B cell (primary cell): ENCODE data around the gene HS6ST2. TPM values are rescaled to one million over a fixed set of nuclear protein-coding genes. Genes with fewer than 3 reads are reported as not detected.

Source experiments
- ATAC-seq: fragments of 200-7000 bp; cut with Tn5 transposase; one replicate; pipeline ENCODE4 v1.10.0; 2021; ENCODE audit warnings: low read depth, mild to moderate bottlenecking, moderate number of reproducible peaks, moderate library complexity
- CTCF ChIA-PET: fragments of 350-600 bp; sonication (Branson Sonifier 250); formaldehyde crosslinking; loops from one replicate; lab custom pipeline; 2021; ENCODE audit warnings: antibody characterized with exemption, inconsistent platforms; lab: Charles Lee
- POLR2A ChIA-PET: fragments of 350-600 bp; sonication (Branson Sonifier 250); formaldehyde crosslinking; loops from one replicate; lab custom pipeline; 2021; ENCODE audit warnings: antibody characterized with exemption; lab: Charles Lee
- DNase-seq: peaks from one replicate; pipeline ENCODE4 v3.0.0; 2013
- H2AFZ ChIP-seq: 2 replicates; pipeline ENCODE4 v1.6.1; 2012; ENCODE audit warnings: mild to moderate bottlenecking, low read depth, low read length; ENCODE audit not compliant: insufficient read depth, poor library complexity, severe bottlenecking
- H3K27ac ChIP-seq, 2 donors: 1 replicate in 1 of 2; 2 replicates in 1 of 2; pipeline ENCODE4 v1.5.1; 2012 to 2013; ENCODE audit warnings: low read length in 2 of 2, mild to moderate bottlenecking in 2 of 2, moderate library complexity in 1 of 2
- H3K27me3 ChIP-seq, 4 experiments: fragments of 200-600 bp in 1 of 4; sonication (generic) in 1 of 4; replicated peaks in 1 of 4; 1 replicate in 2 of 4; 2 replicates in 2 of 4; pipeline versions ENCODE4 v1.6.1 to v1.7.0; 2013 to 2016; ENCODE audit warnings: low read length in 3 of 4, mild to moderate bottlenecking in 2 of 4, mixed read lengths in 1 of 4, moderate library complexity in 1 of 4; ENCODE audit not compliant: insufficient read depth in 4 of 4, control insufficient read depth in 3 of 4; ENCODE audit errors: control extremely low read depth in 1 of 4
- H3K36me3 ChIP-seq, 2 experiments: replicated peaks in 1 of 2; 1 replicate in 1 of 2; 2 replicates in 1 of 2; pipeline versions ENCODE4 v1.6.1 to v1.7.1; 2013; ENCODE audit warnings: low read length in 1 of 2; ENCODE audit not compliant: insufficient read depth in 2 of 2, control insufficient read depth in 1 of 2; ENCODE audit errors: control extremely low read depth in 1 of 2, extremely low read depth in 1 of 2
- H3K4me1 ChIP-seq, 2 donors: fragments of 200-600 bp in 1 of 2; sonication (generic) in 1 of 2; 1 replicate in 1 of 2; 2 replicates in 1 of 2; pipeline versions ENCODE4 v1.5.1 to v1.6.1; 2013 to 2017; ENCODE audit warnings: low read length in 2 of 2; ENCODE audit not compliant: control insufficient read depth in 2 of 2, insufficient read depth in 2 of 2
- H3K4me2 ChIP-seq: replicated peaks from 2 replicates; pipeline ENCODE3; 2012; ENCODE audit warnings: mild to moderate bottlenecking, low read depth, low read length; ENCODE audit not compliant: poor library complexity, severe bottlenecking
- H3K4me3 ChIP-seq, 5 experiments: fragments of 200-600 bp in 1 of 5; sonication (generic) in 1 of 5; 1 replicate in 3 of 5; 2 replicates in 2 of 5; pipeline versions ENCODE4 v1.5.1 to v1.7.0; 2011 to 2016; ENCODE audit warnings: low read length in 4 of 5, mild to moderate bottlenecking in 4 of 5, low read depth in 2 of 5, control low read depth in 1 of 5, moderate library complexity in 1 of 5; ENCODE audit not compliant: insufficient read depth in 1 of 5; ENCODE audit errors: control extremely low read depth in 1 of 5, extremely low read depth in 1 of 5
- H3K79me2 ChIP-seq: fragments of 200-600 bp; sonication (generic); one replicate; pipeline ENCODE4 v1.6.0; 2016; ENCODE audit warnings: low read length; ENCODE audit not compliant: control insufficient read depth, insufficient read depth
- H3K9ac ChIP-seq: fragments of 200-600 bp; sonication (generic); 2 replicates; pipeline ENCODE4 v1.6.1; 2017; ENCODE audit warnings: mild to moderate bottlenecking, low read length, moderate library complexity
- H3K9me3 ChIP-seq, 3 donors: one replicate each; pipeline versions ENCODE4 v1.6.1 to v1.7.1; 2013; ENCODE audit warnings: low read length in 2 of 3; ENCODE audit not compliant: control insufficient read depth in 2 of 3, insufficient read depth in 1 of 3; ENCODE audit errors: control extremely low read depth in 1 of 3
- H4K20me1 ChIP-seq: 2 replicates; pipeline ENCODE4 v1.6.0; 2012; ENCODE audit warnings: mild to moderate bottlenecking, low read length; ENCODE audit not compliant: insufficient read depth, control insufficient read depth, poor library complexity, severe bottlenecking
- H3K27ac Mint-ChIP-seq: one replicate; pipeline ENCODE4 v1.8.0; 2021; ENCODE audit warnings: mixed read lengths
- H3K27me3 Mint-ChIP-seq: one replicate; pipeline ENCODE4 v1.8.0; 2021; ENCODE audit warnings: mixed read lengths
- H3K4me1 Mint-ChIP-seq: one replicate; pipeline ENCODE4 v1.8.0; 2021; ENCODE audit warnings: mixed read lengths
- H3K4me3 Mint-ChIP-seq: one replicate; pipeline ENCODE4 v1.8.0; 2021; ENCODE audit warnings: mixed read lengths
- H3K9me3 Mint-ChIP-seq: one replicate; pipeline ENCODE4 v1.8.0; 2022; ENCODE audit warnings: mixed read lengths; ENCODE audit not compliant: insufficient read depth
- CTCF ChIP-seq: fragments of 200-600 bp; IDR thresholded peaks from one replicate; pipeline ENCODE4 v1.8.0; 2022; ENCODE audit warnings: antibody characterized with exemption, mild to moderate bottlenecking
- EZH2 ChIP-seq: IDR thresholded peaks from 2 replicates; pipeline ENCODE4 v1.6.1; 2012; ENCODE audit warnings: borderline replicate concordance, low read depth, mild to moderate bottlenecking, moderate library complexity, low read length; ENCODE audit not compliant: insufficient read depth, poor library complexity, severe bottlenecking
- WGBS: methylation state at CpG from one replicate; pipeline ENCODE4 v1.1.5; 2013; ENCODE audit warnings: missing lambda C conversion rate; ENCODE audit not compliant: insufficient coverage; 5-methylcytosine and 5-hydroxymethylcytosine counted together
- intact Hi-C: fragments of 100-400 bp; cut with micrococcal nuclease; formaldehyde crosslinking; loops from one replicate; pipeline ENCODE4 v1.10.0; 2022
- polyA plus RNA-seq: library from polyadenylated mRNA; depleted of rRNA; stranded (reverse); fragments of >200 nt; gene quantifications from 2 replicates; pipeline ENCODE4 v1.2.3, GENCODE V29; 2012
- total RNA-seq, 2 donors: library from RNA; stranded (reverse); fragments of 120-200 nt in 1 of 2; gene quantifications; 1 replicate in 1 of 2; 2 replicates in 1 of 2; pipeline versions ENCODE4 v1.2.3 to v1.2.4, GENCODE V29; 2013 to 2022

Gene HS6ST2
- total and polyA plus RNA-seq, 2 donors (not counting 1 experiment from before 2014, with no cell fraction given) = not detected

- WGBS = no CpG with 5 or more reads among the region's 3 CpGs
- ChIA-PET CTCF (no interaction called here), POLR2A (no interaction called here)
- Mint-ChIP-seq H3K27me3 (no peaks in the 10 kb centered on the region), H3K9me3 (no peaks in the 10 kb centered on the region), H3K4me1 (no peaks in the 10 kb centered on the region), H3K4me3 (no peak overlapping the region), H3K27ac (no peak overlapping the region)
- TF ChIP-seq CTCF (no peak), EZH2 (no peak)
- Histone ChIP-seq H3K27ac (no peak overlapping the region), H3K9me3 (no peaks in the 10 kb centered on the region), H3K79me2 (no peaks in the 10 kb centered on the region), H3K9ac (no peak overlapping the region), H3K4me3 (no peak overlapping the region), H3K4me2 (no peak overlapping the region), H3K4me1 (no peaks in the 10 kb centered on the region), H3K27me3 (no peaks in the 10 kb centered on the region), H3K36me3 (no peaks in the 10 kb centered on the region), H4K20me1 (no peaks in the 10 kb centered on the region), H2AFZ (no peak overlapping the region)
- ATAC-seq (no peak), DNase-seq (no peak)
- intact Hi-C loops = no loop called here
Observed at GRCh38 chrX:132875650-132876522, 82.5 kb downstream of the HS6ST2 start.

GRCh38 chrX:132862562-132862961 lies 95.9 kb downstream of the HS6ST2 start:
- Histone ChIP-seq H3K9ac (no peak overlapping the region), H3K4me1 (no peaks in the 10 kb centered on the region), H4K20me1 (no peaks in the 10 kb centered on the region), H3K4me3 (no peak overlapping the region), H3K4me2 (no peak overlapping the region), H3K27ac (no peak overlapping the region), H3K9me3 (no peaks in the 10 kb centered on the region), H3K79me2 (no peaks in the 10 kb centered on the region), H3K36me3 (no peaks in the 10 kb centered on the region), H2AFZ (no peak overlapping the region), H3K27me3 (no peaks in the 10 kb centered on the region)
- WGBS = no CpG with 5 or more reads among the region's 3 CpGs
- Mint-ChIP-seq H3K9me3 (no peaks in the 10 kb centered on the region), H3K27me3 (no peaks in the 10 kb centered on the region), H3K4me3 (no peak overlapping the region), H3K27ac (no peak overlapping the region), H3K4me1 (no peaks in the 10 kb centered on the region)
- ChIA-PET POLR2A (no interaction called here), CTCF (no interaction called here)
- no peak for TF ChIP-seq CTCF
- no peak for TF ChIP-seq EZH2
- DNase-seq (no peak), ATAC-seq (no peak)
- intact Hi-C loops = no loop called here
